Measurements from ENCODE around the gene CIBAR2.

Gene CIBAR2

GRCh38 chr16:85051067-85051581, 61.1 kb downstream of the CIBAR2 start:
- Histone ChIP-seq H3K4me3 (no peak overlapping the region), H3K27ac (no peak overlapping the region), H3K27me3 (no peaks in the 10 kb centered on the region), H3K4me1 (peaks cover 0 to 18% (median 9%) of the 10 kb centered on the region in 4 donors), H3K9me3 (no peaks in the 10 kb centered on the region), H3K36me3 (peaks cover 0 to 5% (median 0%) of the 10 kb centered on the region in 3 donors)
- no peak for DNase-seq
- intact Hi-C loops (cut with DNase I; ENCODE audit: low total_unique reads): no loop called here
- TF ChIP-seq CTCF (IDR thresholded peaks at IDR 0.05): no peak

GRCh38 chr16:85049706-85050305, 62.5 kb downstream of the CIBAR2 start:
- H3K9me3 ChIP-seq: no peaks in the 10 kb centered on the region
- TF ChIP-seq CTCF (IDR thresholded peaks at IDR 0.05): no peak
- H3K27me3 ChIP-seq: no peaks in the 10 kb centered on the region
- DNase-seq: no peak
- H3K27ac ChIP-seq: no peak overlapping the region
- intact Hi-C loops (cut with DNase I; ENCODE audit: low total_unique reads): no loop called here
- peaks cover 0 to 13% (median 3%) of the 10 kb centered on the region in 4 donors for H3K4me1 ChIP-seq
- no peak overlapping the region for H3K4me3 ChIP-seq
- peaks cover 0 to 11% (median 0%) of the 10 kb centered on the region in 3 donors for H3K36me3 ChIP-seq

GRCh38 chr16:85048921-85049562, 63.2 kb downstream of the CIBAR2 start:
- peaks cover 0 to 11% (median 0%) of the 10 kb centered on the region in 3 donors for H3K36me3 ChIP-seq

More at GRCh38 chr16:85048921-85049562, 63.2 kb downstream of the CIBAR2 start:
- DNase-seq: no peak
- intact Hi-C loops (cut with DNase I; ENCODE audit: low total_unique reads): no loop called here
- Histone ChIP-seq H3K4me3 (no peak overlapping the region), H3K27me3 (no peaks in the 10 kb centered on the region), H3K27ac (no peak overlapping the region), H3K9me3 (no peaks in the 10 kb centered on the region), H3K4me1 (peaks cover 0 to 13% (median 3%) of the 10 kb centered on the region in 4 donors)
- TF ChIP-seq CTCF (IDR thresholded peaks at IDR 0.05): no peak

Data from tibial artery (tissue), 4 donors.